Measurements from ENCODE around the gene TSKS. TPM values are rescaled to one million over a fixed set of nuclear protein-coding genes. Genes with fewer than 3 reads are reported as not detected.

The TSKS gene
- total RNA-seq, 6 donors from 2014 or later, result 0.15 to 0.91 (median 0.37) TPM; not detected in 3

- Histone ChIP-seq H3K27me3 (no peaks in the 10 kb centered on the region), H3K9me3 (no peaks in the 10 kb centered on the region), H3K4me1 (peaks cover 14 to 23% (median 18%) of the 10 kb centered on the region in 4 donors), H3K36me3 (peaks cover 7 to 61% (median 41%) of the 10 kb centered on the region in 4 donors), H3K4me3 (no peak overlapping the region), H3K27ac (no peak overlapping the region)
- 91 to 98% methylated on average over 8 of the region's 8 CpGs for WGBS, 2 donors
- DNase-seq (no peak), ATAC-seq (ENCODE audit: low FRiP score in 2 of 2) (no peak)
- TF ChIP-seq POLR2AphosphoS5 (IDR thresholded peaks at IDR 0.05), result no peak
- TF ChIP-seq POLR2A (IDR thresholded peaks at IDR 0.05), result no peak
- no peak for TF ChIP-seq CTCF (IDR thresholded peaks at IDR 0.05)
- no peak for TF ChIP-seq EP300 (IDR thresholded peaks at IDR 0.05)
Measured at GRCh38 chr19:49806620-49806959, 43.5 kb upstream of the TSKS start.

GRCh38 chr19:49805822-49806619 is 42.9 kb upstream of the TSKS start:
- Histone ChIP-seq H3K27me3 (no peaks in the 10 kb centered on the region), H3K9me3 (no peaks in the 10 kb centered on the region), H3K4me1 (peaks cover 14 to 23% (median 18%) of the 10 kb centered on the region in 4 donors), H3K4me3 (peak overlapping the region in 1 of 4 donors; percentile 19), H3K27ac (no peak overlapping the region), H3K36me3 (peaks cover 11 to 67% (median 46%) of the 10 kb centered on the region in 4 donors)
- 89 to 93% methylated on average over 8 to 17 of the region's 20 CpGs for WGBS, 2 donors
- ATAC-seq (ENCODE audit: low FRiP score in 2 of 2) (no peak), DNase-seq (no peak)
- TF ChIP-seq CTCF (IDR thresholded peaks at IDR 0.05), result no peak
- TF ChIP-seq EP300 (IDR thresholded peaks at IDR 0.05), result no peak

- peaks cover 2 to 6% (median 4%) of the 10 kb centered on the region in 4 donors for H3K4me1 ChIP-seq
- H3K27ac ChIP-seq, result no peak overlapping the region
- WGBS, 2 donors, result 92 to 95% methylated on average over 6 of the region's 6 CpGs
- H3K27me3 ChIP-seq, result no peaks in the 10 kb centered on the region
- no peak overlapping the region for H3K4me3 ChIP-seq
- no peaks in the 10 kb centered on the region for H3K9me3 ChIP-seq
- TF ChIP-seq EP300 (IDR thresholded peaks at IDR 0.05), result no peak
- no peak for TF ChIP-seq CTCF (IDR thresholded peaks at IDR 0.05)
- no peak for TF ChIP-seq POLR2AphosphoS5 (IDR thresholded peaks at IDR 0.05)
- no peak for TF ChIP-seq POLR2A (IDR thresholded peaks at IDR 0.05)
- peaks cover 19 to 92% (median 72%) of the 10 kb centered on the region in 4 donors for H3K36me3 ChIP-seq
- ATAC-seq (ENCODE audit: low FRiP score in 2 of 2) (no peak), DNase-seq (no peak)
Measured at GRCh38 chr19:49803529-49803856, 40.4 kb upstream of the TSKS start.

- 89 to 92% methylated on average over 24 of the region's 24 CpGs for WGBS, 2 donors
Measured at GRCh38 chr19:49802836-49803528, 39.9 kb upstream of the TSKS start.

More at GRCh38 chr19:49802836-49803528, 39.9 kb upstream of the TSKS start:
- Histone ChIP-seq H3K9me3 (no peaks in the 10 kb centered on the region), H3K27ac (peak overlapping the region in 1 of 4 donors; percentile 30), H3K36me3 (peaks cover 21 to 96% (median 76%) of the 10 kb centered on the region in 4 donors), H3K27me3 (no peaks in the 10 kb centered on the region), H3K4me3 (no peak overlapping the region), H3K4me1 (peaks cover 0 to 2% (median under 1%) of the 10 kb centered on the region in 4 donors)
- no peak for DNase-seq
- no peak for ATAC-seq (ENCODE audit: low FRiP score in 2 of 2)
- TF ChIP-seq CTCF (IDR thresholded peaks at IDR 0.05), result no peak
- no peak for TF ChIP-seq EP300 (IDR thresholded peaks at IDR 0.05)
- TF ChIP-seq POLR2A (IDR thresholded peaks at IDR 0.05), result no peak
- TF ChIP-seq POLR2AphosphoS5 (IDR thresholded peaks at IDR 0.05), result no peak

Data from upper lobe of left lung (tissue), 6 donors.